ENCODE data around the gene ADSS2. TPM values are rescaled to one million over a fixed set of nuclear protein-coding genes. Genes with fewer than 3 reads are reported as not detected.

The ADSS2 gene
- total RNA-seq, 1 experiment from 2014 or later: 55.0 TPM

GRCh38 chr1:244383278-244383884, 68.3 kb downstream of the ADSS2 start:
- POLR2A ChIA-PET (ENCODE audit: unreplicated experiment): no interaction called here
- Histone ChIP-seq H3K27ac (ENCODE audit: low read length) (no peak overlapping the region), H4K20me1 (ENCODE audit: low read length) (no peaks in the 10 kb centered on the region), H3K4me2 (ENCODE audit: low read length) (no peak overlapping the region), H3K4me3 (ENCODE audit: low read length) (no peak overlapping the region), H3K9ac (ENCODE audit: low read length) (no peak overlapping the region), H3K79me2 (ENCODE audit: low read length) (no peaks in the 10 kb centered on the region), H2AFZ (ENCODE audit: low read length) (no peak overlapping the region), H3F3A (ENCODE audit: low read length, unreplicated experiment) (no peaks in the 10 kb centered on the region), H3K4me1 (ENCODE audit: insufficient read depth, low read length) (0 out of 2 replicates have a peak, but pooled peaks cover 5% of the 10 kb centered on the region), H3K9me2 (replicated peaks; ENCODE audit: low read length) (no peaks in the 10 kb centered on the region), H3K9me3 (ENCODE audit: low read length) (no peaks in the 10 kb centered on the region), H3K27me3 (ENCODE audit: low read length) (no peaks in the 10 kb centered on the region), H3K36me3 (ENCODE audit: low read depth, low read length) (no peaks in the 10 kb centered on the region)
- no TSS peak for BruUV-seq (replicated peaks)
- ATAC-seq: no peak
- DNase-seq: no peak
- TF ChIP-seq EZH2phosphoT487 (IDR thresholded peaks at IDR 0.05; ENCODE audit: borderline replicate concordance, low read length) (no peak), EZH2 (IDR thresholded peaks at IDR 0.05; ENCODE audit: low read length, unreplicated experiment) (no peak)
- TF ChIP-seq, protein P1, sequence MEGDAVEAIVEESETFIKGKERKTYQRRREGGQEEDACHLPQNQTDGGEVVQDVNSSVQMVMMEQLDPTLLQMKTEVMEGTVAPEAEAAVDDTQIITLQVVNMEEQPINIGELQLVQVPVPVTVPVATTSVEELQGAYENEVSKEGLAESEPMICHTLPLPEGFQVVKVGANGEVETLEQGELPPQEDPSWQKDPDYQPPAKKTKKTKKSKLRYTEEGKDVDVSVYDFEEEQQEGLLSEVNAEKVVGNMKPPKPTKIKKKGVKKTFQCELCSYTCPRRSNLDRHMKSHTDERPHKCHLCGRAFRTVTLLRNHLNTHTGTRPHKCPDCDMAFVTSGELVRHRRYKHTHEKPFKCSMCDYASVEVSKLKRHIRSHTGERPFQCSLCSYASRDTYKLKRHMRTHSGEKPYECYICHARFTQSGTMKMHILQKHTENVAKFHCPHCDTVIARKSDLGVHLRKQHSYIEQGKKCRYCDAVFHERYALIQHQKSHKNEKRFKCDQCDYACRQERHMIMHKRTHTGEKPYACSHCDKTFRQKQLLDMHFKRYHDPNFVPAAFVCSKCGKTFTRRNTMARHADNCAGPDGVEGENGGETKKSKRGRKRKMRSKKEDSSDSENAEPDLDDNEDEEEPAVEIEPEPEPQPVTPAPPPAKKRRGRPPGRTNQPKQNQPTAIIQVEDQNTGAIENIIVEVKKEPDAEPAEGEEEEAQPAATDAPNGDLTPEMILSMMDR (conservative IDR thresholded peaks at IDR 0.05; ENCODE audit: low read depth, low read length): no peak
- CTCF ChIA-PET: interaction anchor here (0.5 kb wide), 1 partner anchor 217 kb away, joined by 3 read pairs; no protein-coding TSS in a partner anchor
- intact Hi-C loops (cut with micrococcal nuclease): no loop called here

- Histone ChIP-seq H3K79me2 (ENCODE audit: low read length) (no peaks in the 10 kb centered on the region), H3K4me3 (ENCODE audit: low read length) (no peak overlapping the region), H3K9ac (ENCODE audit: low read length) (no peak overlapping the region), H3K27ac (ENCODE audit: low read length) (no peak overlapping the region), H3K4me1 (ENCODE audit: insufficient read depth, low read length) (0 out of 2 replicates have a peak, but pooled peaks cover 5% of the 10 kb centered on the region), H3K9me2 (replicated peaks; ENCODE audit: low read length) (no peaks in the 10 kb centered on the region), H3K27me3 (ENCODE audit: low read length) (no peaks in the 10 kb centered on the region), H4K20me1 (ENCODE audit: low read length) (no peaks in the 10 kb centered on the region), H3K9me3 (ENCODE audit: low read length) (no peaks in the 10 kb centered on the region), H3K36me3 (ENCODE audit: low read depth, low read length) (no peaks in the 10 kb centered on the region), H3K4me2 (ENCODE audit: low read length) (no peak overlapping the region), H2AFZ (ENCODE audit: low read length) (no peak overlapping the region), H3F3A (ENCODE audit: low read length, unreplicated experiment) (no peaks in the 10 kb centered on the region)
- intact Hi-C loops (cut with micrococcal nuclease): no loop called here
- no TSS peak for BruUV-seq (replicated peaks)
- CTCF ChIA-PET: no interaction called here
- DNase-seq: peak; percentile 36
- POLR2A ChIA-PET (ENCODE audit: unreplicated experiment): interaction anchor here (0.6 to 0.7 kb wide), 3 partner anchors 28 to 960 kb away, joined by 5 to 13 read pairs (median 6); no protein-coding TSS in a partner anchor
- ATAC-seq: peak; percentile 71
- TF ChIP-seq EZH2 (IDR thresholded peaks at IDR 0.05; ENCODE audit: low read length, unreplicated experiment) (no peak), EZH2phosphoT487 (IDR thresholded peaks at IDR 0.05; ENCODE audit: borderline replicate concordance, low read length) (no peak)
- TF ChIP-seq, protein P1 (conservative IDR thresholded peaks at IDR 0.05; ENCODE audit: low read depth, low read length): no peak
These were observed 69.7 kb downstream of the ADSS2 start for GRCh38 chr1:244381878-244382565.

DNA sequence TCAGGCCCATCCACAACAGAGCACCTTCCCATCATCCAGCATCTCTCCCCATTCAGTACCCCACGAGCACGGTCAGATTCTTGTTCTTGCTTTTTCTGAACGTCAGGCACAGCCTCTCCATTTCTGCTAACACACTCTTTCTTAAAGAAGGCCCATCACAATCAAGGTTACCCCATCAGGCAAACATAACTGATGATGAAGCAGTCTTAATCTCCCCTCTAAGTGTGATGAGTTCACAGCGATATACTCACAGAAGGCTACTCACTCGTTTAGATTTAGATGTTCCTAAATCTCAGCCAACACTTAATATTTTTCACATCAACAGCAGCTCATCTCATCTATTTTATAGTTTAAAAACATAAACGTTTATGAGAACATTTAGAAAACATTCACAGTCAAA, 75.6 kb downstream of the ADSS2 start:
- Histone ChIP-seq H3K27me3 (ENCODE audit: low read length) (no peaks in the 10 kb centered on the region), H3K9ac (ENCODE audit: low read length) (no peak overlapping the region), H4K20me1 (ENCODE audit: low read length) (no peaks in the 10 kb centered on the region), H3K27ac (ENCODE audit: low read length) (no peak overlapping the region), H3K4me1 (ENCODE audit: insufficient read depth, low read length) (no peaks in the 10 kb centered on the region), H3K36me3 (ENCODE audit: low read depth, low read length) (no peaks in the 10 kb centered on the region), H3K9me2 (replicated peaks; ENCODE audit: low read length) (no peaks in the 10 kb centered on the region), H3K9me3 (ENCODE audit: low read length) (no peaks in the 10 kb centered on the region), H2AFZ (ENCODE audit: low read length) (no peak overlapping the region), H3K79me2 (ENCODE audit: low read length) (no peaks in the 10 kb centered on the region), H3F3A (ENCODE audit: low read length, unreplicated experiment) (no peaks in the 10 kb centered on the region), H3K4me3 (ENCODE audit: low read length) (no peak overlapping the region), H3K4me2 (ENCODE audit: low read length) (no peak overlapping the region)
- TF ChIP-seq, protein P1 (conservative IDR thresholded peaks at IDR 0.05; ENCODE audit: low read depth, low read length): no peak
- TF ChIP-seq EZH2phosphoT487 (IDR thresholded peaks at IDR 0.05; ENCODE audit: borderline replicate concordance, low read length): no peak
- no peak for TF ChIP-seq EZH2 (IDR thresholded peaks at IDR 0.05; ENCODE audit: low read length, unreplicated experiment)
- DNase-seq (no peak), ATAC-seq (no peak)
- ChIA-PET CTCF (no interaction called here), POLR2A (ENCODE audit: unreplicated experiment) (no interaction called here)
- no TSS peak for BruUV-seq (replicated peaks)
- intact Hi-C loops (cut with micrococcal nuclease): no loop called here

Data from PC-3 (cell line).